Muscle of arm (tissue), 12 donors: Measurements from ENCODE around the gene SPATS2L. TPM values are rescaled to one million over a fixed set of nuclear protein-coding genes. Genes with fewer than 3 reads are reported as not detected.

Experiments
- DNase-seq: peaks from one replicate; pipeline ENCODE4 v3.0.0-alpha.2; 2013
- polyA plus RNA-seq, 12 donors: library from polyadenylated mRNA; unstranded; fragments of 120-200 nt; gene quantifications; one replicate each; pipeline ENCODE4 v1.2.1, GENCODE V29; 2013; ENCODE audit not compliant: insufficient read length in 12 of 12

The SPATS2L gene
- polyA plus RNA-seq, 12 donors: 200 to 265 (median 233) TPM; not detected in 1

DNA sequence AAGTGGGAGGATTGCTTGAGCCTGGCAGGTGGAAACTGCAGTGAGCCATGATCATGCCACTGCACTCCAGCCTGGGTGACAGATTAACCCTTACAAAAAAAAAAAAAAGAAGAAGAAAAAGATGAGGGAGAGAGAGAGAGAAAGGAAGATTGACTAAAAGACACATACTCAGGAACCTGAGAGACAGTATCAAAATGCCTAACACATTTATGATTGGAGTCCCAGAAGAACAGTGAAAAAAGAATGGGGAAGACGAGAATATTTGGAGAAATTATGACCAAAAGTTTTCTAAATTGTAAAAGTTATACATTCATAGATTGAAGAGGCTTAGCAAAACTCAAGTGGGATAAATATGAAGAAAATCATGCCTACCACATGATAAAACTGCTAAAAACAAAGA is 19.9 kb upstream of the SPATS2L start:
- no peak for DNase-seq

DNA sequence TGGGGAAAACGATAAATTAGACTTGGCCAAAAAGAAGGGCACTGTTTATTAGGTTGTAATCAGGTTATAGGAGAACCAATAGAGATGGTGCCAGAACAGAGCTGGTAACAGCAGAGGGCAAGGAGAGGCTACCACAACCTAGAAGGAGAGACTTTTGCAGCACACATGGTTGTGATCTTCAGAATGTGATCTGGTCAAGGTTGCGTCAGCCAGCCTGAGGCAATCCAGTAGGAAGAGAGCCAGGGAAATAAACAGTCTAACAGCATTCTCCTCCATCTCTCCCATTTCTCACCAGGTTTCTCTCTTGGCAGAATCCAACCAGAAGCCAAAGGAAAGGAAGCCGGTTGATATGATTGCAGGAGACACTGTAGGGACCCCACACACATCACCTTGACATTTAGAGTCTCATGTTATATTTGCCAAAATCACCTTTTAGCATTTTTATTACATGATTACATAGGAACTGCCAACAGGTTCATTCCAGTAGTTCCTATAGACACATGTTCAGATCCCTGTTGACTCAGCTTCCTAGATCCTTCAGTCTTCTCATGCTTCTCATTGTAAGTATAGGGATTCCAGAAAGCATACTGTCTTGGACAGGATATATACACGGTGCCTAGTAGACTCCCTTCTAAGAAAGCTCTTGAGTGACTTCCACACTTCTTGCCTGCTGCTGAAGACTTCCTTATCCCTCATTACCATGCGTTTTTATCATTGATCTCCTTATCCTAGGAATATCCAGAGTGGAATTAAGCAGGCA is 17.6 kb upstream of the SPATS2L start:
- DNase-seq: no peak

- no peak for DNase-seq
Observed at GRCh38 chr2:200296118-200296517, 10.4 kb upstream of the SPATS2L start.

- no peak for DNase-seq
Observed at GRCh38 chr2:200297100-200297499, 9.4 kb upstream of the SPATS2L start.

DNA sequence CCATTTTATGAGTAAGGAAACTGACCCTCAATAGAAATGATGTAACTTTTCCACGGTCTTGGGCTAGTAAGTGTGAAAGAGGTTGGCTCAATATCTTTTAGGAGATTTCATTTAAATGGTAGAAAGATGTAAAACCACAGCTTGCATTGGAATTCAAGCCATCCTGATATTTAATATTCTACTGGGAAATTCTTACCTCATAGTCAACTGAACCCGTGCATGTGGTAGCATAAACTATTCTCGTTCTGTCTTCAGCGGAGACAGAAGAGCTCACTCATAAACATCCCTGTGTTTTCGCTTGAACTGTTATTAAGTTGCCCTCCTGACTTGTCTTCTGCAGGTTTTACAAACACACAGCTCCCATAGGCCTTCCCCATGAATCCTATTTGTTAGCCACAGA is 8.5 kb upstream of the SPATS2L start:
- no peak for DNase-seq

DNA sequence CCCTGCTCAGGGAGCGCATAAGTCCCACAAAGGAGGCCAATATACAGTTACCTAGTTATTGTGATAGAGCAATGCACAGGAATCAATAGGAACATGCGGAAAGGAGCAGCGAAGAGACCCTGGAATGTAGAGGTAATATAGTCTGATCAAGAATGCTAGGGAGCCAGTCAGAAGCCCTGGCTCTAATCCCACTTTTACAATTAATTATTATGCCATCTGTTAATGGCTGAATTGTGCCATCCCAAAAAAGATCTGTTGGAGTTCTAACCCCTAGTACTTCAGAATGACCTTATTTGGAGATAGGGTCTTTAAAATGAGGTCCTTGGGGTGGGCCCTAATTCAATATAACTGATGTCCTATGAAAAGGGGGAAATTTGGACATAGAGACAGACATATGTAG is 7.7 kb upstream of the SPATS2L start:
- DNase-seq: no peak

GRCh38 chr2:200300065-200300464 is 6.4 kb upstream of the SPATS2L start:
- DNase-seq: no peak

DNA sequence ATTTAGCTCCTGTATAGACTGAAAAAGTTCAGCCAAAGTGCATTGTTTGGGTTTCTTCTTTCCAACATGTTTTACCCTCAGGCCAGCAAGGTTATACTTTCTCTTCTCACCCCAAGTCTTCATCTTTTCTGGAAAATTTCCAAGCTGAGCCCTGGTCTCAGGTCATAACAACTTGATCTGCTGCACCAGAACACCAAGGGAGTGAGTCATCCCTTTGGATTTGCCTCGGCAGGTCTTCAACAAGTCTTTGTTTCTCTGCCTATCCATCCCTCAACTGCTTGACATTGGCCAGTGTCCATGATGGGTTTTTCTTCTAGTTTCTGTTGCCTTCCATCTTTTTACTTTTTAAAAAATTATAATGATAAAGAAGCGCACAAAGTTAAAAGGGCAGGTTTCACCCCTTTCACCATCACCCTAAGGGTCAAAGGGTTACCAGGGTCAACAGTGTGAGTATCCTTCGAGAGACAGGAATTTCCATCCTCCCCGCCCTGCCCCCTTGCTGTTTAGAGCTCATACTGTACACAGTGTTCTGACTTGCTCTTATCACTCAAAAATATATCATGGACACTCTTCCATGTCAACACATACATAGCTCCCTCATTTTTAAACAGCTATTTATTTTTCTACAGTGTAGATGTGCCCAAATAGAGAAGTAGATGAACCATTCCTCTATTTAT is 5.7 kb upstream of the SPATS2L start:
- no peak for DNase-seq

- no peak for DNase-seq
Observed at GRCh38 chr2:200301953-200302858, 4.3 kb upstream of the SPATS2L start.

DNA sequence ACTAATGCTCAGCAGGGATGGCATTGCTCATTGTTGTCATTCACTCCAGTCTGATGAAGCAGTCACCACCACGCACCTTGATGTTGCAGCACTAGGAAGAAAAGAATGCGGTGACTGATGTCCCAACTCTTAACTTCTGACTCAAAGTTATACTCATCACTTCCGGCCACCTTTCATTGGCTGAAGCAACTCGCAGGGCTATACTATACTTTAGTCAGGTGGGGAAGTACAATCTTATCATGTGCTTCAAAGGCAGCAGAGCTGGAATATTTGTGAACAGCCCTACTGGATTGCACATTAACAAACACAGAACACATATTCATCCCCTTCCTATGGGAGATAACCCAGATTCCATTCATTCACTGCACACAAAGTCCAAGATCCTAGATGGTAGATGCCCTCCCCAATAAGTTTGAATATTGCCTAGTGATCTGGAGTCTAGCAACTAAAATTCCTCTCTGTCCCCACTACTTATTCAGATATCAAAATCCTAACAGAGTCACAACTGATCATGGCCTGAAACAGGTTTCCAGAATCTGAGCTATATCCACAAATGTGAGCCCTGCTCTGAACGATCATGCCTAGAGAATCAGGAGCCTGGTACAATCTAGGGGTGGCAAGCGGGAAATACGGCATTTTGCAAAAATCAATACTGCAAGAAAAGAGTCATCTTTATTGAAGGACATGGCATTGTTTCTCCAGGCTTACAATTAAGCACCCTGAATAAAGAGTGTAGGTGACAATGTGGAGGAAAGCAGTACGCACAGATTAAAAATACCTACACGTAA is 3.4 kb upstream of the SPATS2L start:
- DNase-seq: no peak

DNA sequence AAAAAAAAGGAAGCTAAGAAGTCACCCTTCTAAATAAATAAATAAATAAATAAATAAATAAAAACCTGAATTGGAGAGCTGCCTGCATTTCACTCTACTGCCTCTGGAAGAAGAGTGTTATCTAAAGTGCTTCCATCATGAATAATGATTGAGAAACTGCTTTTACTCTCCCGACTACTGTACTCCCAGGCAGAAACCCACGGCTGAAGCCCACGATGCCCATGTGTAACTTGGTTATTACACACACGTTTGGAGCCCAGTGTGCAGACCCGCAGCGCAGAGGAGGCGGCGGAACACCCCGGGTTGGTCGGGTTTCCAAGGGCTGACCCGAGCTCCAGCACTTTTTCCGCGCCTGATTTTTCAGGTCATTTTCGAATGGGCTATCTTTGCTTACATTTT is 697 bp upstream of the SPATS2L start:
- DNase-seq: no peak

GRCh38 chr2:200306931-200307723 is 634 bp downstream of the SPATS2L start:
- DNase-seq: no peak

DNA sequence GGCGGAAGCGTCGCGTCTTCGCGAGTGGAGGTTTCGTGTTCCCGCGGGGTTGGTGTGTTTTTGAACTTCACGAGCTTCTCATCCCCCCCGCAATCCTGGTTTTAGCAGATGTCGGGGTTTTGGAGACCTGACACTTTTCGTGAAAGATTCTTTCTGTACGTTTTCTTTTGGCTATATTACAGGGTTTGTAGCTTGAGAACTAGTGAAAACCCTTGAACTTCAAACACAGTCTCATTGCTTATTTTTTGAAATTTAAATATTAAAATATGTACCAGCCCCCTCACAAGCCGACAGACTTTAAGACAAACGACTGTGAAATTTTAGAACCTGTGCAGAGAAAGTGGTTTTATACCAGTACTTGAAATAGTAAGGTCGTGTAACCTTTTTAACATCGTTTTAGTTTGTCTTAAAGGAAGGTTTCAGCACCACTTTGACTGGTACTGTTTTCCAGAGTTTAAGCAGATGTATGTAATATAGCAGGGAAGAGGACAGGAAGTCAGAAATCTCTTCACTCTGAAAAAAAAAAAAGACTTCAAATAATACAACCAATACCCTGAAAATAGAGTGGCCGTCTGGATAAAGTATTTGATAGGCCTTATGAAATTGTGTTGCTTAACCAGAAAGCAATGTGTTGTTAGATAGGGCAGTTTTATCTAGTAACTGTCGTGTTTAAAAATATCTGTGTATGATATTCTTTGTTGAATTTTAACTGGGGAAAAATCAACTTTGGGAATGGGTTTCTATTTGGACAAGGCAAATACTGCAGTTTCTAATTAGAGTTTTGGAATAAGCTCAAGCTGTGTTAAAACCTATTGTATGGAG is 1.4 kb downstream of the SPATS2L start:
- DNase-seq: peak; percentile 52

DNA sequence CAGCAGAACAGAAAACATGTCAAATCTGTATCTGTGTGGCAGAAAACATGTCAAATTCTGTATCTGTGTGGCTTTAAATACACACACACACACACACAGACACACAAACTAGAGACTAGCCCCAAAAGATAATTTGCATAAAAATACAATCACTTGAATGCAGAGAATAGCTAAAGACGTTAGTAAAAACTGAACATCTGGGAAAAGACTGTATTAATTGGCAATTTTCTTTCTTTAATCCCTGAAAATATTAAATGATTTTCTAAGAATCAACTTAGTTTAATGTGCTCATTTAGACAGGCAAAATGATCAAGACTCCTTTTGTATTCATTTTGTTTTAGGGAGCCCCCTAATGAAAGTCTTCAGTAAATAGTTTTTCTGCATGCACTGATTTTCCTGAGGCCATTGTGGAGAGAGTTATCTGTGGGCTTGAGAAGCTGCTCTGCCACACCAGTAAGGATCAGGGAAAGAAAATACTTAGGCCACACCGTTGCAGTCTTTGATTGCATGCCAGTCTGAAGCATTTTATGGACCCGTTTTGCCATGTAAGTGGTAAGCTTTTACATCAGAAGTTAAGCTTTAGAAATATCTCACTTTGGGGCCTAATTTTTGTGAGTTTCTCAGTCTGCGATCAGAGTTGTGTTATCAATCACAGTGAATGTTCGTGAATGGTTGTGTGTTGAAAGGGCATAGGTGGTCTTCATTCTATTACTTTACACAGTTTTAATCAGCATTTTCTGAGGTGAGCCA is 2.2 kb downstream of the SPATS2L start:
- peak; percentile 44 for DNase-seq

DNA sequence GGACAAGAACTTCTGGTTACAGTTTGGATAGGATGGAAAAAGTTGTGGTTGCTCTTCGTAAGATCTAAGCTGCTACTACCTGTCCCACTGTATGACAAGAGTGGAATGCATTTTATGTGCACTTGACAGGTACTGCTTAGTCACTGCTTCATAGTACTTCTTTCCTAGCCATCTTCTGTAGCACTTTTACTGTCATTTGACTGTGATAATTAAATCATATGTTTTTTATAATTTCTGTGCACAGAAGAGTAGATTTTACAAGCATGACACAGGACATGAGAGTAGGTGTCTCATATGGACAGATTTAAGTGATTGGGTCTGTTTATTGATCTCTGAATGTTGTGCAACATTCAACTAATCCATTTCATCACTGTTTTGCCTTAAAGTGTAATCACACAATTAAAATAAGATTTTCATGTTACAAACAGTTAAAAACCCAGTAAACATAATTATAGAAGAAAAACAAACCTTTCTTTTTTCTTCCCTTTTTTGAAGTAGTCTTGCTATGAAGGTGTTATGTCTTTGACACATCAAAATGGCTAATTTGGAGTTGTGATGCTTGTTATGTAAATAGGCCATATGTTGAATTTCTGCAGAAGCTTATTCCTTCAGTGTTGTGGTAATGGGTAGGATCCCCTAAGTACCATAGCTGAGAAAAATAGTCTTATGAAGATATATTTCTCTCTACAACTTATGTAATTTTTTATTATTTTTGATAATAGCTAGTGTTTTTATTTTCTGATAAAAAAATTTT is 3.0 kb downstream of the SPATS2L start:
- no peak for DNase-seq

DNA sequence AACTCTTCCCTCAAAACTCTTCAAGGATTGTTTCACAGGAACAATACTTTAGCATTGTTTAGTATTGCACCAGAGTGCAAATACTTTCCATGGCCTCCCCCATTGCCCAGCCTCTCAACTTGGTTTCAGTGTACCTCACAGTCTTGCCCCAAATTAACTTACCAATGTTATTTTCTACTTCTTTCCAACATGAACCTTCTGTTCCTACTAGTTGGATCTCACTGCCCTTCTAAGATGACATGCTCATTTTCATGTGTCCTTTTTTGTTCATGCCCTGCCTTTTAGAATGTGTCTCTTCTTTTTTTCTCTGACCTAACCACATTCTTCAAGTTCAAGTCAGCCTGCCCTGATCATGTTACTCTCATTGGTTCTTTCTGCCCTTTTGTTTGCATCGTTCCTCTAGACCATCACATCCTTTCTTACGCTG is 4.1 kb downstream of the SPATS2L start:
- no peak for DNase-seq

DNA sequence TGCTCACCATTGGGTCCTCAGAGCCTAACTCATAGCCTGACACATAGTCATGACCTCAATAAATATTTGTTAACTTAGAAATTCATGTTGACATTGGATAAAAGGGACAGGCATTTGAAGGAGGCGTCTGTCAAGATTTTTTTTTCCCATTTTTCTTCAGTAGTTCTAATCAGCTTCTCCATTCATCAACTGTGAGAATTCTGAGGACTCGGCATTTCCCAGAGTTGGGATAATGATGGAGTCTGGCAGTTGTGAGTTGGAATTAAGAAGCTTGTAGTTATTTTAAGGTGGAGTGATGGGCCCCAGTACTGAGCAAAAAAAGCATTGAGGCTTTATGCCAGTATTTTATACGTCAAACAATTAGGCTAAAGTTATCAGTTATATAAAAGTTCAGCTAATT is 4.6 kb downstream of the SPATS2L start:
- no peak for DNase-seq

- DNase-seq: no peak
Observed at GRCh38 chr2:200314976-200315567, 8.6 kb downstream of the SPATS2L start.
